Heart left ventricle (tissue), 16 donors: ENCODE data around the gene SPEF2. TPM values are rescaled to one million over a fixed set of nuclear protein-coding genes. Genes with fewer than 3 reads are reported as not detected.

ENCODE experiments used
- ATAC-seq, 4 donors: fragments of 200-7000 bp; cut with Tn5 transposase; one replicate each; pipeline ENCODE4 v1.9.1; 2020 to 2022; ENCODE audit warnings: moderate library complexity in 4 of 4, mild to moderate bottlenecking in 3 of 4, moderate number of reproducible peaks in 1 of 4
- DNase-seq, 5 donors: peaks; one replicate each; pipeline ENCODE4 v3.0.0-alpha.2; 2020
- H3K27ac ChIP-seq, 12 donors: fragments of 200-600 bp; sonication (generic) in 4 of 12; one replicate each; pipeline versions ENCODE4 v1.5.0 to v1.8.0; 2016 to 2022; ENCODE audit warnings: mild to moderate bottlenecking in 2 of 12
- H3K27me3 ChIP-seq, 9 donors: fragments of 200-600 bp; sonication (generic) in 2 of 9; one replicate each; pipeline versions ENCODE4 v1.5.1 to v1.8.0; 2016 to 2022; ENCODE audit warnings: mild to moderate bottlenecking in 3 of 9
- H3K36me3 ChIP-seq, 9 donors: fragments of 200-600 bp; sonication (generic) in 2 of 9; one replicate each; pipeline versions ENCODE4 v1.5.0 to v1.8.0; 2018 to 2022; ENCODE audit warnings: mild to moderate bottlenecking in 2 of 9
- H3K4me1 ChIP-seq, 12 donors: fragments of 200-600 bp; sonication (generic) in 4 of 12; one replicate each; pipeline versions ENCODE4 v1.5.0 to v1.8.0; 2016 to 2022; ENCODE audit warnings: mild to moderate bottlenecking in 3 of 12
- H3K4me3 ChIP-seq, 12 donors: fragments of 200-600 bp; sonication (generic) in 4 of 12; one replicate each; pipeline versions ENCODE4 v1.5.0 to v1.8.0; 2017 to 2022; ENCODE audit warnings: mild to moderate bottlenecking in 9 of 12, moderate library complexity in 4 of 12
- H3K9me3 ChIP-seq, 12 donors: fragments of 200-600 bp; sonication (generic) in 4 of 12; one replicate each; pipeline versions ENCODE4 v1.5.0 to v1.8.0; 2016 to 2022; ENCODE audit warnings: mild to moderate bottlenecking in 1 of 12
- CTCF ChIP-seq, 12 donors: fragments of 200-600 bp; sonication (generic) in 4 of 12; IDR thresholded peaks; one replicate each; pipeline versions ENCODE4 v1.5.0 to v1.8.0; 2018 to 2022; ENCODE audit warnings: antibody characterized with exemption in 12 of 12, mild to moderate bottlenecking in 5 of 12
- POLR2A ChIP-seq, 2 donors: fragments of 450-650 bp; IDR thresholded peaks; one replicate each; pipeline ENCODE4 v1.6.1; 2017; ENCODE audit warnings: antibody characterized with exemption in 2 of 2, mild to moderate bottlenecking in 2 of 2, moderate library complexity in 2 of 2
- WGBS, 4 donors: extraction: QIAGEN DNeasy Blood & Tissue Kit in 2 of 4; methylation state at CpG; one replicate each; pipeline versions ENCODE4 v1.1.5 to v1.1.7; 2013 to 2018; 5-methylcytosine and 5-hydroxymethylcytosine counted together
- intact Hi-C, 10 donors: fragments of 100-400 bp; cut with DNase I; formaldehyde crosslinking; loops; one replicate each; pipeline versions ENCODE4 v1.11.1 to v1.14.2; 2022
- polyA plus RNA-seq, 2 donors: library from polyadenylated mRNA; stranded (reverse); fragments of 200-250 nt; gene quantifications; one replicate each; pipeline ENCODE4 v1.2.3, GENCODE V29; 2013
- total RNA-seq, 9 donors: library from RNA; depleted of rRNA in 2 of 9; stranded (reverse); fragments of >200 nt in 2 of 9; fragmentation: NEBNext Ultra II Directional in 3 of 9; extraction: Animal tissue kit (Norgen Biotek cat#: 25700) in 3 of 9; gene quantifications; one replicate each; pipeline versions ENCODE4 v1.1.0 to v1.2.4, GENCODE V29; 2016 to 2023
- donor health status: ischemic (EF 13 %, LVEDD 7.1; RV severe dilation, severe dysfunction).
- donor health status: healthy with polysubstance abuse.
- donor health status: DM: no; HTN: yes; CAD: no.
- donor health status: DM: no; HTN: no; CAD: no.
- donor health status: ischemic (EF 25% LVEDD 6.9; RV normal size, moderate dysfunction).
- donor health status: ischemic (EF 25% LVEDD 5.7; RV mildly dilated, moderate dysfunction).
- donor health status: healthy.
- donor health status: DM: yes; HTN: yes; CAD: no.
- donor health status: ischemic (EF 35%, LVEDD 5.7; RV mildly dilated, moderate dysfunction).
- donor health status: nonischemic (EF 11% LVEDD 7.7; RV severe dilation, severe dysfunction).
- donor health status: DM: yes; HTN: yes; CAD: no.
- donor health status: PGD.
- donor health status: ischemic (EF 29% LVEDD 5.4; RV normal size, mild dysfunction).
- donor health status: nonischemic (EF 23%, LVEDD 6.1; RV moderate dilation, normal function).

Gene SPEF2
- total and polyA plus RNA-seq, 11 donors, result 0.46 to 4.1 (median 1.3) TPM

DNA sequence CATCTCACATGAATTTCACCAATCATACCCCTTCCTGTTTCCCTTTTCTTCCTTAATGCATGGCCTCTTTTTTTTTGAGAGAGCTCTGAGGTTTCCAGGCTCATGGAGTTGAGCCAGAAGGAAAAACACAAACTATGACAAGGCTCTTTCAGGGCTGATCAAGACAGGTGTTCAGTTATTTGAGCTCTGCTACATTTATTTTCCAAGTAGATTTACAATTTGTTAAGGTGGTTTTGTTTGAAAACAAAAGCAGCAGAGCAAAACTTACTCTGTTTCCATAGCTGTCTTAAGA lies 176.6 kb downstream of the SPEF2 start:
- ATAC-seq, result no peak
- Histone ChIP-seq H3K9me3 (no peaks in the 10 kb centered on the region), H3K4me3 (no peak overlapping the region), H3K36me3 (no peaks in the 10 kb centered on the region), H3K27me3 (no peaks in the 10 kb centered on the region), H3K4me1 (peaks cover 0 to 4% (median 0%) of the 10 kb centered on the region in 12 donors), H3K27ac (no peak overlapping the region)
- no peak for DNase-seq
- no peak for TF ChIP-seq CTCF (IDR thresholded peaks at IDR 0.05)
- no peak for TF ChIP-seq POLR2A (IDR thresholded peaks at IDR 0.05)
- intact Hi-C loops, result no loop called here

DNA sequence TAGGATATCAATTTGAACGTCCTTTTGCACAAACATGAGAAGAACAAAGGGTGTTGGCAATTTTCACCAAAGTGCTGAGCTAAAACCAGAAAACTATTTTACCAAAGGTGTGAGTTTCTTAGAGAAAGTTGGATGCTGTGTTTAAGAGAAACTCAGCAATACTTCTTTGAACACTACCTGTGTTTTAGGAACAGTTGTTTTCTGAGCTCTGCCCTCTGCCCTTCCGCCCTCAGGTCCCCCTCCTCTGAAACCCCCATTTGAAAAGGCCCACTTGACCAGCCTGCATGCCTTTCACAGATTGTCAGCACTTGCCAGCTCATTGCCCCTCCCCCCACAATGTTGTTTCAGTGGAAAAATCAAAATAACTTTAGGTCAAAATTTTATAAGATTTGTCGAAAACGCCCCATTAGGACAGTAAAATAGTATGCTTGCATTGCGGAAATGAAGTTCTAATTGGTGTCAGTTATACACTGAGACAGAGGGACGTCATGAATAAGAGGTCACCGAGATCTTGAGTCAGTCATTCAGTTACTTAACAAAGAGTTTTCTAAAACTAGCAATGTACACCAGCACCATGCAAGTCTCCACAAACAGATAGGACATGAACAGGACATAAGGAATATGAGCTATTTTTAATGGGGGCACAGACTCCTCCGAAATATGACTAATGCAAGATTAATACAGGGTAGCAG lies 177.2 kb downstream of the SPEF2 start:
- intact Hi-C loops, result no loop called here
- Histone ChIP-seq H3K27ac (no peak overlapping the region), H3K4me1 (no peaks in the 10 kb centered on the region), H3K9me3 (no peaks in the 10 kb centered on the region), H3K36me3 (no peaks in the 10 kb centered on the region), H3K27me3 (no peaks in the 10 kb centered on the region), H3K4me3 (no peak overlapping the region)
- DNase-seq (no peak), ATAC-seq (no peak)
- TF ChIP-seq CTCF (IDR thresholded peaks at IDR 0.05), result no peak
- TF ChIP-seq POLR2A (IDR thresholded peaks at IDR 0.05), result no peak
- WGBS, 4 donors, result 75 to 83% (median 80%) methylated on average over 8 of the region's 8 CpGs

DNA sequence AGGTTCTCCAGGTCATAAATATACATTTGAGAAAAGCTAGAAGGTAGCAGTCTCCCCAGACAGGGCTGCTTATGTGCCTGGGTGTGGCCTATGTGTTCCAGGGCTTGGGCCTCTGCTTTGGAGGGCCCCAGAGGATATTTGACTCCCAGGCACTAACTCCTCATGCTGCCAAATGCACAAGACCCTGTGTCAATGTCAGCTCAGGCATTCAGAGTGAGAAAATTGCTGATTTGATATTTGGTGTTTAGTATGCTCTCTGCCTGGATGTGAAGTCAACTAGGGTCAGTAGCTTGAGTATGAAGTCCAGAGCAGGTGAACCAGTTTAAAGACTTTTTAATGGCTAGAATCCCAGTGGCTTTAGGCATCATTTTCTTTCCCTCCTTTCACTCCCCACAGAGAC lies 181.5 kb downstream of the SPEF2 start:
- H3K4me1 ChIP-seq, result peaks cover 0 to 13% (median 0%) of the 10 kb centered on the region in 12 donors
- no peaks in the 10 kb centered on the region for H3K27me3 ChIP-seq
- no peak overlapping the region for H3K4me3 ChIP-seq
- DNase-seq (no peak), ATAC-seq (no peak)
- no peak for TF ChIP-seq POLR2A (IDR thresholded peaks at IDR 0.05)
- TF ChIP-seq CTCF (IDR thresholded peaks at IDR 0.05), result no peak
- intact Hi-C loops, result no loop called here
- H3K27ac ChIP-seq, result no peak overlapping the region
- no peaks in the 10 kb centered on the region for H3K9me3 ChIP-seq
- H3K36me3 ChIP-seq, result no peaks in the 10 kb centered on the region

DNA sequence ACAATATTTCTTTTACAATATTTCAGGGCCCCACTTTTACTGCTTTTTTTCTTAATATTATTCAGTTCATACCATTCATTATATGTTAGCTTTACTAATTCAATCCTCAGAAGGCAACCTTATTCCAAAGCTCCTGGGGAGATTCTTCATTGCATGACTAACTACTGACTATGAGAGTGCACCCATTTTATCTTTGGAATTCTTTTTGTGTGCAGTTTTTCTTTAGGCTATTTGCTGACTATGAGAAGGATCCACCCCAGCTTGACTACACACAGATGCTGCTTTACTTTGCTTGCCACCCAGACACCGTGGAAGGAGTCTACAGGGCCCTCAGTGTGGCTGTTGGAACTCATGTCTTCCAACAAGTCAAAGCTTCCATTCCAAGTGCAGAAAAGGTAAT lies 182.1 kb downstream of the SPEF2 start:
- DNase-seq (no peak), ATAC-seq (no peak)
- no peak overlapping the region for H3K4me3 ChIP-seq
- no peaks in the 10 kb centered on the region for H3K36me3 ChIP-seq
- 92 to 100% (median 98%) methylated on average over 1 of the region's 1 CpG for WGBS, 4 donors
- H3K9me3 ChIP-seq, result no peaks in the 10 kb centered on the region
- intact Hi-C loops, result no loop called here
- no peak overlapping the region for H3K27ac ChIP-seq
- no peaks in the 10 kb centered on the region for H3K27me3 ChIP-seq
- no peak for TF ChIP-seq CTCF (IDR thresholded peaks at IDR 0.05)
- no peak for TF ChIP-seq POLR2A (IDR thresholded peaks at IDR 0.05)
- H3K4me1 ChIP-seq, result peaks cover 0 to 13% (median 0%) of the 10 kb centered on the region in 12 donors
